ENCODE results near the gene GRB10. TPM values are rescaled to one million over a fixed set of nuclear protein-coding genes. Genes with fewer than 3 reads are reported as not detected.
"Not testable (repeated sequence)": the region's sequence is repeated elsewhere in the genome, so short reads cannot be mapped to it uniquely, and the experiment has no call there.

The GRB10 gene
- total and polyA plus RNA-seq, 3 experiments from 2014 or later: 0.20 to 0.49 (median 0.20) TPM

DNA sequence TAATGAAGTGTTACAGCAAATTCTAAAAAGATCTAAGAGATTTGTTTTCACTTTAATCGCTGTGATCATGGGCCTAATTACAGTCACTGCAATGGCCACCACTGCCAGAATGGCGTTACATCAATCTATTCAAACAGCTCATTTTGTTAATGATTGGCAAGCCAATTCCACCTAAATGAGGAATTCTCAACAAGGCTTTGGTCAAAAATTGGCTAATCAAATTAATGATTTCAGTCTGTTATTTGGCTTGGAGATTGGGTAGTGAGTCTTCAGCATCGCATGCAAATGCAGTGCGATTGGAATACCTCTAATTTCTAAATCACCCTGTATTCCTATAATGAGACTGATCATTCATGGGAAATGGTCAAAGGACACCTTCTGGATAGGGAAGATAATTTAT lies 200.4 kb downstream of the GRB10 start:
- H3K27me3 ChIP-seq (ENCODE audit: insufficient read depth, low read length, poor library complexity, severe bottlenecking); DNase-seq; H3K4me1 ChIP-seq (ENCODE audit: insufficient read depth, low read length); H3K4me3 ChIP-seq (ENCODE audit: low read length); H3K4me1 Mint-ChIP-seq; H3K36me3 ChIP-seq (ENCODE audit: insufficient read depth, low read length); H3K9me3 ChIP-seq (ENCODE audit: low read length); H3K4me3 Mint-ChIP-seq; POLR2A ChIA-PET; H3K27ac ChIP-seq (ENCODE audit: low read depth, low read length); H3K27ac Mint-ChIP-seq: not testable (repeated sequence)
- CTCF ChIA-PET: interaction anchor here (0.9 kb wide), 1 partner anchor 114 kb away, joined by 3 read pairs; no protein-coding TSS in a partner anchor
- Mint-ChIP-seq H3K27me3 (peaks cover 16 to 24% of the 10 kb centered on the region in 2 donors), H3K9me3 (peaks cover 20 to 28% (median 25%) of the 10 kb centered on the region in 5 donors), H3K36me3 (peaks cover 0 to 30% (median 3%) of the 10 kb centered on the region in 3 donors)

DNA sequence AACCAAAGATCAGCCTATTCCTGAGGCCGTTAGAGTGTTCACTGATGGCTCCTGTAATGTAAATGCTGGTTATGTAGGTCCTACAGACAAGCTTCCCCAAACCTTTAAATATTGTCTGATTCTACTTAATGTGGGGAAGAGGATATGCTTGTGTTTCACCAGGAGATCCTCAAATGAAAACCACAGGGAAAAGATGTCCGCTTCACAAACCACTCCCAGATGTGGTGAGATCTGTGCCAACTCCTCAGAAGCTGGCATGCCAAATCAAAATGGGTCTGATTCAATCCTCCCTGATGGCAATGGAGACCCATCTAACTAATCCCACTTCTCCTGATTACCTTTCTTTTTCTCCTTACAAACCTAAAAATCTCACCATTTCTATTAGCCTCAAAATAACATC lies 202.0 kb downstream of the GRB10 start:
- DNase-seq; H3K27ac ChIP-seq (ENCODE audit: low read depth, low read length); H3K27me3 ChIP-seq (ENCODE audit: insufficient read depth, low read length, poor library complexity, severe bottlenecking); H3K36me3 ChIP-seq (ENCODE audit: insufficient read depth, low read length); H3K4me1 ChIP-seq (ENCODE audit: insufficient read depth, low read length); CTCF ChIA-PET; H3K27ac Mint-ChIP-seq; POLR2A ChIA-PET; H3K4me3 ChIP-seq (ENCODE audit: low read length); H3K9me3 ChIP-seq (ENCODE audit: low read length); H3K4me3 Mint-ChIP-seq: not testable (repeated sequence)
- H3K27me3 Mint-ChIP-seq: peaks cover 16 to 24% of the 10 kb centered on the region in 2 donors
- H3K9me3 Mint-ChIP-seq: peaks cover 23 to 35% (median 31%) of the 10 kb centered on the region in 5 donors
- H3K36me3 Mint-ChIP-seq: peaks cover 0 to 36% (median 5%) of the 10 kb centered on the region in 3 donors
- H3K4me1 Mint-ChIP-seq: peaks cover 2 to 14% (median 6%) of the 10 kb centered on the region in 3 donors

DNA sequence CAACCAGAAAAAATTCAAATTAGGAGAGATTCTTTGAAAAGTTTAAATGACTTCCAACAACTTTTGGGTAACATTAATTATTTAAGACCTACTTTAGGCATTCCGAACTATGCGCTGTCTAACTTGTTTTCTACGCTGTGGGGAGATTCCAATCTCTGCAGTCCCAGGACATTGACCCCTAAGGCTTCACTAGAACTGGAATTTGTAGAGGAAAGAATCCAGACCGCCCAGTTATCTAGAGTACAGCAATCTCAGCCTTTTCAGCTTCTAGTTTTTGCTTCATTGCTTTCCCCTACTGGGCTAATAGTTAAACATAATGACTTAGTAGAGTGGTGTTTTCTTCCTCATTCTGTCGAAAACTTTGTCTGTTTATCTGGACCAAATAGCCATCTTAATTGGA lies 202.6 kb downstream of the GRB10 start:
- peaks cover 23 to 37% (median 33%) of the 10 kb centered on the region in 5 donors for H3K9me3 Mint-ChIP-seq
- no peak for DNase-seq
- Histone ChIP-seq H3K27me3 (ENCODE audit: insufficient read depth, low read length, poor library complexity, severe bottlenecking) (no peaks in the 10 kb centered on the region), H3K4me3 (ENCODE audit: low read length) (no peak overlapping the region), H3K36me3 (ENCODE audit: insufficient read depth, low read length) (no peaks in the 10 kb centered on the region), H3K4me1 (ENCODE audit: insufficient read depth, low read length) (no peaks in the 10 kb centered on the region), H3K27ac (ENCODE audit: low read depth, low read length) (no peak overlapping the region), H3K9me3 (ENCODE audit: low read length) (peaks cover 3% of the 10 kb centered on the region)
- ChIA-PET CTCF (no interaction called here), POLR2A (no interaction called here)
- peaks cover 0 to 41% (median 5%) of the 10 kb centered on the region in 3 donors for H3K36me3 Mint-ChIP-seq
- no peak overlapping the region for H3K27ac Mint-ChIP-seq
- peaks cover 2 to 14% (median 6%) of the 10 kb centered on the region in 3 donors for H3K4me1 Mint-ChIP-seq
- H3K4me3 Mint-ChIP-seq: no peak overlapping the region
- peaks cover 14 to 24% of the 10 kb centered on the region in 2 donors for H3K27me3 Mint-ChIP-seq

DNA sequence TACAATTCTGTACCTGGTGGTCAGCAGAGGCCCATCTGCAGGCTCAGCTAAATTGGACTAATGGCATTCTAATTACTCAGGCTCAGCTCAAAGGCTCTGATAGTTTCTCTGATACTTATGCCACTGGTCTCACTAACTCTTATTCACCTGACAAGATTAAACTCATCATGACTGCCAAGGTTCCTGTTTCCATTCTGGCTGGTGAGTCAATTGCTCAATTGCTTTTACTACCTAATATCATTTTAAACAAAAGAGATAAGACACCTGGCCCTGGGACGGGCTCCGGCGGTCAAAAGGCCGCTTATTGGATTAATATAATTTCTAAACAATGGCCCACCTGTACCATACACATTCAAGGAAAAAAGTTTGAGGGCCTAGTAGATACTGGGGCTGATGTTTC lies 204.6 kb downstream of the GRB10 start:
- H3K27ac Mint-ChIP-seq; H3K9me3 ChIP-seq (ENCODE audit: low read length); H3K4me3 ChIP-seq (ENCODE audit: low read length); CTCF ChIA-PET; H3K36me3 ChIP-seq (ENCODE audit: insufficient read depth, low read length); H3K27me3 ChIP-seq (ENCODE audit: insufficient read depth, low read length, poor library complexity, severe bottlenecking); DNase-seq; H3K4me3 Mint-ChIP-seq; H3K27ac ChIP-seq (ENCODE audit: low read depth, low read length); POLR2A ChIA-PET; H3K4me1 ChIP-seq (ENCODE audit: insufficient read depth, low read length): not testable (repeated sequence)
- peaks cover 0 to 36% (median 5%) of the 10 kb centered on the region in 3 donors for H3K36me3 Mint-ChIP-seq
- peaks cover 11 to 28% of the 10 kb centered on the region in 2 donors for H3K27me3 Mint-ChIP-seq
- peaks cover 16 to 31% (median 23%) of the 10 kb centered on the region in 5 donors for H3K9me3 Mint-ChIP-seq
- H3K4me1 Mint-ChIP-seq: peaks cover 2 to 14% (median 6%) of the 10 kb centered on the region in 3 donors

DNA sequence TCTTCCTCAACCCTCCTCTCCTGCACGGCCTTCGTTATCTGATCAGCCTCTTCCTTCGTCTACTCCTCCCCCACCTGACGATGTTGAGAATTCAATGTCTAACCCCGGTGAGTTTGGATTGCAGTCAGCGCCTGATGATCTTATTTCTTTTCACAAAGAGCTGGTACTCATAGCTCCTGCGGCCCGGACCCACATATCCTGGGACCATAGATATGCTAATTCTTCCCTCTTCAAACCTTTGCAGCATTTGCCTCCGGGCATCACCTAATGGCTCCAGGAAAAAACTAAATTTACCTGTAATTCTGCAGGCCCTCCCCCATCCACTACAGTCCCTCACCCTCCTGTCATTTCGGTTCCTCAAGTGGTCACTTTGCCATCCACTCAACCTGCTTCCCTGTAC lies 205.1 kb downstream of the GRB10 start:
- H3K27me3 ChIP-seq (ENCODE audit: insufficient read depth, low read length, poor library complexity, severe bottlenecking): no peaks in the 10 kb centered on the region
- H3K9me3 ChIP-seq (ENCODE audit: low read length): no peaks in the 10 kb centered on the region
- peaks cover 11 to 28% of the 10 kb centered on the region in 2 donors for H3K27me3 Mint-ChIP-seq
- peaks cover 12 to 25% (median 21%) of the 10 kb centered on the region in 5 donors for H3K9me3 Mint-ChIP-seq
- H3K27ac ChIP-seq (ENCODE audit: low read depth, low read length): no peak overlapping the region
- H3K4me1 Mint-ChIP-seq: peaks cover 2 to 14% (median 6%) of the 10 kb centered on the region in 3 donors
- H3K36me3 Mint-ChIP-seq: peaks cover 0 to 31% (median 5%) of the 10 kb centered on the region in 3 donors
- no peaks in the 10 kb centered on the region for H3K4me1 ChIP-seq (ENCODE audit: insufficient read depth, low read length)
- H3K4me3 ChIP-seq (ENCODE audit: low read length): no peak overlapping the region
- DNase-seq: no peak
- POLR2A ChIA-PET: no interaction called here
- no peak overlapping the region for H3K27ac Mint-ChIP-seq
- no peaks in the 10 kb centered on the region for H3K36me3 ChIP-seq (ENCODE audit: insufficient read depth, low read length)
- CTCF ChIA-PET: no interaction called here
- no peak overlapping the region for H3K4me3 Mint-ChIP-seq

DNA sequence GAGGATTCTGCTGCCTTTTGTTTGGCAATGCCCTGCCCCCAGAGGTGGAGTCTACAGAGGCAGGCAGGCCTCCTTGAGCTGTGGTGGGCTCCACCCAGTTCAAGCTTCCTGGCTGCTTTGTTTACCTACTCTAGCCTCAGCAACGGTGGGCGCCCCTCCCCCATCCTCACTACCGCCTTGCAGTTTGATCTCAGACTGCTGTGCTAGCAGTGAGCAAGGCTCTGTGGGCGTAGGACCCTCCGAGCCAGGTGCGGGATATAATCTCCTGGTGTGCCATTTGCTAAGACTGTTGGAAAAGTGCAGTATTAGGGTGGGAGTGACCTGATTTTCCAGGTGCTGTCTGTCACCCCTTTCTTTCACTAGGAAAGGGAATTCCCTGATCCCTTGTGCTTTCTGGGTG lies 206.3 kb downstream of the GRB10 start:
- H3K9me3 ChIP-seq (ENCODE audit: low read length); DNase-seq; H3K27me3 ChIP-seq (ENCODE audit: insufficient read depth, low read length, poor library complexity, severe bottlenecking); H3K4me3 Mint-ChIP-seq; H3K27ac ChIP-seq (ENCODE audit: low read depth, low read length); H3K4me3 ChIP-seq (ENCODE audit: low read length); POLR2A ChIA-PET; H3K36me3 ChIP-seq (ENCODE audit: insufficient read depth, low read length); H3K4me1 ChIP-seq (ENCODE audit: insufficient read depth, low read length); CTCF ChIA-PET: not testable (repeated sequence)
- Mint-ChIP-seq H3K36me3 (peaks cover 0 to 23% (median 5%) of the 10 kb centered on the region in 3 donors), H3K27me3 (peaks cover 14 to 25% of the 10 kb centered on the region in 2 donors), H3K9me3 (peaks cover 5 to 26% (median 21%) of the 10 kb centered on the region in 5 donors), H3K27ac (peak overlapping the region in 1 of 8 donors; percentile 78), H3K4me1 (peaks cover 2 to 14% (median 6%) of the 10 kb centered on the region in 3 donors)

DNA sequence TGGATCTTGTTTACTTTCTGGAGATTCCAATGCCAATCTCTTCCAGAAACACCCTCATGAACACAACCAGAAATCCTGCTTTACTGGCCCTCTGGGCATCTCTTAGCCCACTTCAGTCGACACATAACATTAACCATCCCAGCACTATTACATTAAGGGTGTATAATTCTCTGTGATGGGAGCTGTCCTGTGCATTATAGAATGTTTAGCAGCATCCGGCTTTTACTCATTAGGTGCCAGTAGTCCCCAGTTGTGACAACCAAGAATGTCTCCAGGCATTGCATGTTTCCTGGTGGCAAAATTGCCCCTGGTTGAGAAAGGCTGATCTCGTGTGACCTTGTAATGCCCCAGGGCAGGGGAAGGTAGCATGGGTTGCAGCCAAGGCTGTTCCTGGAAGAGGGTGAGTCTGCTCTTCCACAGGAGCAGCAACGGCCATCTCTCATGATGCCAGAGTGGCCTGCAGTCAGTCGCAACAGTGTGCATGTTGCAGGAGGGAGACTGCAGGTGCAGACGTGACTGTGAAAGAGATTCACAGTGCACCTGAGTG lies 214.9 kb downstream of the GRB10 start:
- H3K4me1 Mint-ChIP-seq: no peaks in the 10 kb centered on the region
- H3K27me3 Mint-ChIP-seq: peaks cover 6 to 17% of the 10 kb centered on the region in 2 donors
- ChIA-PET POLR2A (no interaction called here), CTCF (no interaction called here)
- H3K27me3 ChIP-seq (ENCODE audit: insufficient read depth, low read length, poor library complexity, severe bottlenecking): no peaks in the 10 kb centered on the region
- H3K27ac ChIP-seq (ENCODE audit: low read depth, low read length): no peak overlapping the region
- DNase-seq: no peak
- peak overlapping the region in 1 of 8 donors; percentile 27 for H3K27ac Mint-ChIP-seq
- no peak overlapping the region for H3K4me3 Mint-ChIP-seq
- H3K9me3 Mint-ChIP-seq: peaks cover 0 to 14% (median 6%) of the 10 kb centered on the region in 5 donors
- H3K4me1 ChIP-seq (ENCODE audit: insufficient read depth, low read length): no peaks in the 10 kb centered on the region
- H3K9me3 ChIP-seq (ENCODE audit: low read length): no peaks in the 10 kb centered on the region
- H3K36me3 Mint-ChIP-seq: no peaks in the 10 kb centered on the region
- no peaks in the 10 kb centered on the region for H3K36me3 ChIP-seq (ENCODE audit: insufficient read depth, low read length)
- H3K4me3 ChIP-seq (ENCODE audit: low read length): no peak overlapping the region

DNA sequence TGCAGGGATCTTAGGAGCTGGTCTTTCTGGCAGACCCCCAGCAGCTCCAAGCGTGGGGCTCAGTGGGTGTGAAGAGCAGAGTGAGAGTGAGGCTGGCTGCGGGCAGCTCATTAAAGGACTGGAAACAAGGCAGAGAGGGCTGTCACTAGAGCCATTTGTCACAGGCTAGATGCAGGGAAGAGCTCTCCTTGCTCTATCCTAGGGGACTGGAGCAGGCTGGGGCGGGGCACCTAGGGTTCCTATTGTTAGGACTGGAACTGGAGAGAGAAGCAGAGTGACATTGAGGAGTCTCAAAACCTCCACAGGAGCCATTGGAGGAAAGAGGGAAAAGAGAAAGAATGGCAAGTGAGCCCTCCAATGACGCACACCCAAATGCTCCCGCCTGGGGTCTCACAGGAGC lies 216.7 kb downstream of the GRB10 start:
- peaks cover 0 to 6% (median 4%) of the 10 kb centered on the region in 5 donors for H3K9me3 Mint-ChIP-seq
- no peak overlapping the region for H3K27ac ChIP-seq (ENCODE audit: low read depth, low read length)
- no peak overlapping the region for H3K4me3 Mint-ChIP-seq
- POLR2A ChIA-PET: no interaction called here
- no peaks in the 10 kb centered on the region for H3K36me3 Mint-ChIP-seq
- no peaks in the 10 kb centered on the region for H3K9me3 ChIP-seq (ENCODE audit: low read length)
- no peak overlapping the region for H3K4me3 ChIP-seq (ENCODE audit: low read length)
- no peaks in the 10 kb centered on the region for H3K27me3 ChIP-seq (ENCODE audit: insufficient read depth, low read length, poor library complexity, severe bottlenecking)
- no peak overlapping the region for H3K27ac Mint-ChIP-seq
- H3K4me1 Mint-ChIP-seq: no peaks in the 10 kb centered on the region
- no peak for DNase-seq
- H3K27me3 Mint-ChIP-seq: peaks cover 4 to 17% of the 10 kb centered on the region in 2 donors
- H3K36me3 ChIP-seq (ENCODE audit: insufficient read depth, low read length): no peaks in the 10 kb centered on the region
- CTCF ChIA-PET: no interaction called here
- no peaks in the 10 kb centered on the region for H3K4me1 ChIP-seq (ENCODE audit: insufficient read depth, low read length)

Measured in CD8-positive, alpha-beta memory T cell (primary cell).